ENCODE results near the gene JOSD1. TPM values are rescaled to one million over a fixed set of nuclear protein-coding genes. Genes with fewer than 3 reads are reported as not detected.

The JOSD1 gene
- total RNA-seq, 1 donor from 2014 or later: 18.7 TPM

GRCh38 chr22:38732251-38732815, 31.6 kb upstream of the JOSD1 start:
- Histone ChIP-seq H3K27ac (replicated peaks) (peak overlapping the region; percentile 84), H3K4me3 (no peak overlapping the region), H3K27me3 (ENCODE audit: low read depth) (no peaks in the 10 kb centered on the region), H3K4me1 (peaks cover 62% of the 10 kb centered on the region), H3K9me3 (replicated peaks) (no peaks in the 10 kb centered on the region), H3K36me3 (peaks cover 72% of the 10 kb centered on the region)
- no peak for DNase-seq
- TF ChIP-seq, protein P1, sequence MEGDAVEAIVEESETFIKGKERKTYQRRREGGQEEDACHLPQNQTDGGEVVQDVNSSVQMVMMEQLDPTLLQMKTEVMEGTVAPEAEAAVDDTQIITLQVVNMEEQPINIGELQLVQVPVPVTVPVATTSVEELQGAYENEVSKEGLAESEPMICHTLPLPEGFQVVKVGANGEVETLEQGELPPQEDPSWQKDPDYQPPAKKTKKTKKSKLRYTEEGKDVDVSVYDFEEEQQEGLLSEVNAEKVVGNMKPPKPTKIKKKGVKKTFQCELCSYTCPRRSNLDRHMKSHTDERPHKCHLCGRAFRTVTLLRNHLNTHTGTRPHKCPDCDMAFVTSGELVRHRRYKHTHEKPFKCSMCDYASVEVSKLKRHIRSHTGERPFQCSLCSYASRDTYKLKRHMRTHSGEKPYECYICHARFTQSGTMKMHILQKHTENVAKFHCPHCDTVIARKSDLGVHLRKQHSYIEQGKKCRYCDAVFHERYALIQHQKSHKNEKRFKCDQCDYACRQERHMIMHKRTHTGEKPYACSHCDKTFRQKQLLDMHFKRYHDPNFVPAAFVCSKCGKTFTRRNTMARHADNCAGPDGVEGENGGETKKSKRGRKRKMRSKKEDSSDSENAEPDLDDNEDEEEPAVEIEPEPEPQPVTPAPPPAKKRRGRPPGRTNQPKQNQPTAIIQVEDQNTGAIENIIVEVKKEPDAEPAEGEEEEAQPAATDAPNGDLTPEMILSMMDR (IDR thresholded peaks at IDR 0.05; ENCODE audit: borderline replicate concordance): no peak
- intact Hi-C loops (cut with micrococcal nuclease): no loop called here

- Histone ChIP-seq H3K27ac (replicated peaks) (peak overlapping the region; percentile 84), H3K4me3 (no peak overlapping the region), H3K9me3 (replicated peaks) (no peaks in the 10 kb centered on the region), H3K27me3 (ENCODE audit: low read depth) (no peaks in the 10 kb centered on the region), H3K36me3 (peaks cover 72% of the 10 kb centered on the region), H3K4me1 (peaks cover 62% of the 10 kb centered on the region)
- intact Hi-C loops (cut with micrococcal nuclease): no loop called here
- DNase-seq: no peak
- TF ChIP-seq, protein P1 (IDR thresholded peaks at IDR 0.05; ENCODE audit: borderline replicate concordance): no peak
Observed at GRCh38 chr22:38731703-38732161, 31.0 kb upstream of the JOSD1 start.

DNA sequence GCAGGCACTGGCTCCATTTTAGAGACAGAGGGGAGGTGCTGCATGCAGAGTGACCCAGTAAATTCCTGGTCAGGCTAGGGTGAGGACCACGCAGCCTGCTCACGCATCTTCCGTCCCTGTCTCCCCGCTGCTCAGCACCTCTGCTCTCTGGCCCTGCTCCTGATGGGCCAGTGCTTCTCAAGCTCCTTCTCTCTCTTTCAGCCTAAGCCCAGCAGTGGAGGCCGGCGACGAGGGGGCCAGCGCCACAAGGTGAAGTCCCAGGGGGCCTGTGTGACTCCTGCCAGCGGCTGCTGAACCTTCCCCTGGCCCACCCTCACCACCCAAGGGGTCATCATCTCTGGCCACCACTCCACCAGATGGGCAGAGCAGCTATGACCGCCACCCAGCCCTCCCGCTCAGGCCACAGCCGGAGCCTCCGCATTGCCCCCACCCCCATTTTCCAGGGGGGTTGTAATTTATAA, 29.7 kb upstream of the JOSD1 start:
- peaks cover 72% of the 10 kb centered on the region for H3K36me3 ChIP-seq
- intact Hi-C loops (cut with micrococcal nuclease): no loop called here
- DNase-seq: no peak

GRCh38 chr22:38729946-38730345, 29.2 kb upstream of the JOSD1 start:
- DNase-seq: no peak
- Histone ChIP-seq H3K4me3 (no peak overlapping the region), H3K27ac (replicated peaks) (no peak overlapping the region), H3K4me1 (peaks cover 57% of the 10 kb centered on the region), H3K9me3 (replicated peaks) (no peaks in the 10 kb centered on the region), H3K27me3 (ENCODE audit: low read depth) (no peaks in the 10 kb centered on the region), H3K36me3 (peaks cover 72% of the 10 kb centered on the region)
- intact Hi-C loops (cut with micrococcal nuclease): no loop called here
- TF ChIP-seq, protein P1 (IDR thresholded peaks at IDR 0.05; ENCODE audit: borderline replicate concordance): no peak

More for the DNA sequence above, 29.7 kb upstream of the JOSD1 start:
- Histone ChIP-seq H3K27me3 (ENCODE audit: low read depth) (no peaks in the 10 kb centered on the region), H3K27ac (replicated peaks) (no peak overlapping the region), H3K4me1 (peaks cover 57% of the 10 kb centered on the region), H3K4me3 (no peak overlapping the region), H3K9me3 (replicated peaks) (no peaks in the 10 kb centered on the region)
- TF ChIP-seq, protein P1 (IDR thresholded peaks at IDR 0.05; ENCODE audit: borderline replicate concordance): no peak

- no peaks in the 10 kb centered on the region for H3K27me3 ChIP-seq (ENCODE audit: low read depth)
- intact Hi-C loops (cut with micrococcal nuclease): no loop called here
- no peak for DNase-seq
- no peaks in the 10 kb centered on the region for H3K9me3 ChIP-seq (replicated peaks)
- H3K4me1 ChIP-seq: peaks cover 50% of the 10 kb centered on the region
- TF ChIP-seq, protein P1 (IDR thresholded peaks at IDR 0.05; ENCODE audit: borderline replicate concordance): no peak
- no peak overlapping the region for H3K4me3 ChIP-seq
- no peak overlapping the region for H3K27ac ChIP-seq (replicated peaks)
- H3K36me3 ChIP-seq: peaks cover 76% of the 10 kb centered on the region
Observed at GRCh38 chr22:38728871-38729796, 28.4 kb upstream of the JOSD1 start.
